Esophagus muscularis mucosa (tissue), 4 donors: ENCODE measurements around the gene RCOR3. TPM values are rescaled to one million over a fixed set of nuclear protein-coding genes. Genes with fewer than 3 reads are reported as not detected.

Experiments used
- DNase-seq: peaks from one replicate; pipeline ENCODE4 v3.0.0-alpha.2; 2017; ENCODE audit errors: extremely low spot score
- H3K27ac ChIP-seq, 4 donors: fragments of 200-600 bp; sonication (generic); replicated peaks in 1 of 4; 1 replicate in 3 of 4; 2 replicates in 1 of 4; pipeline ENCODE4 v1.5.1; 2016 to 2019; ENCODE audit warnings: mild to moderate bottlenecking in 1 of 4
- H3K27me3 ChIP-seq, 4 donors: fragments of 200-600 bp; sonication (generic); one replicate each; pipeline versions ENCODE4 v1.5.1 to v1.6.0; 2016 to 2019
- H3K36me3 ChIP-seq, 4 donors: fragments of 200-600 bp; sonication (generic); one replicate each; pipeline ENCODE4 v1.5.1; 2016 to 2019
- H3K4me1 ChIP-seq, 4 donors: fragments of 200-600 bp; sonication (generic); one replicate each; pipeline ENCODE4 v1.5.1; 2016 to 2019
- H3K4me3 ChIP-seq, 4 donors: fragments of 200-600 bp; sonication (generic); 1 replicate in 2 of 4; 2 replicates in 2 of 4; pipeline ENCODE4 v1.5.1; 2016 to 2019; ENCODE audit warnings: mild to moderate bottlenecking in 4 of 4, moderate library complexity in 1 of 4
- H3K9me3 ChIP-seq, 4 donors: fragments of 200-600 bp; sonication (generic); 1 replicate in 3 of 4; 2 replicates in 1 of 4; pipeline ENCODE4 v1.5.1; 2016 to 2019
- CTCF ChIP-seq, 3 experiments: fragments of 200-600 bp in 2 of 3; fragments of 450-650 bp in 1 of 3; sonication (generic) in 2 of 3; IDR thresholded peaks; one replicate each; pipeline ENCODE4 v1.5.1; 2017 to 2019; ENCODE audit warnings: antibody characterized with exemption in 3 of 3, mild to moderate bottlenecking in 2 of 3, moderate library complexity in 1 of 3
- EP300 ChIP-seq: sonication (generic); formaldehyde crosslinking; IDR thresholded peaks from one replicate; pipeline ENCODE4 v1.6.1; 2017; ENCODE audit warnings: antibody characterized with exemption
- POLR2A ChIP-seq: fragments of 450-650 bp; IDR thresholded peaks from one replicate; pipeline ENCODE4 v1.6.1; 2017; ENCODE audit warnings: antibody characterized with exemption, moderate library complexity, mild to moderate bottlenecking, low read depth
- POLR2AphosphoS5 ChIP-seq, 2 donors: sonication (generic); formaldehyde crosslinking; IDR thresholded peaks; one replicate each; pipeline ENCODE4 v1.6.1; 2017; ENCODE audit warnings: antibody characterized with exemption in 2 of 2
- WGBS: methylation state at CpG from one replicate; pipeline ENCODE4 v1.1.5; 2018; 5-methylcytosine and 5-hydroxymethylcytosine counted together
- intact Hi-C: fragments of 100-400 bp; cut with DNase I; formaldehyde crosslinking; loops from one replicate; pipeline ENCODE4 v1.15.1; 2023
- total RNA-seq, 4 donors: library from RNA; depleted of rRNA; stranded (reverse); fragments of >200 nt; gene quantifications; one replicate each; pipeline versions ENCODE4 v1.1.0 to v1.2.1, GENCODE V29; 2016

The RCOR3 gene
- total RNA-seq, 4 donors from 2014 or later, result 21.7 to 38.0 (median 37.7) TPM

- intact Hi-C loops, result loop anchor here (5.0 kb wide), 1 partner anchor 41 kb away; no protein-coding TSS in a partner anchor
- H3K27ac ChIP-seq, result no peak overlapping the region
- 87% methylated on average over 15 of the region's 15 CpGs for WGBS
Observed at GRCh38 chr1:211336775-211337174, 77.6 kb downstream of the RCOR3 start.

GRCh38 chr1:211337430-211338223 is 78.5 kb downstream of the RCOR3 start:
- intact Hi-C loops, result loop anchor here (5.0 kb wide), 1 partner anchor 40 kb away; no protein-coding TSS in a partner anchor
- Histone ChIP-seq H3K9me3 (no peaks in the 10 kb centered on the region), H3K36me3 (peaks cover 0 to 4% (median 0%) of the 10 kb centered on the region in 4 donors), H3K27me3 (no peaks in the 10 kb centered on the region), H3K4me1 (peaks cover 7 to 82% (median 67%) of the 10 kb centered on the region in 4 donors), H3K4me3 (no peak overlapping the region), H3K27ac (no peak overlapping the region)
- TF ChIP-seq EP300 (no peak), POLR2A (no peak), POLR2AphosphoS5 (IDR thresholded peaks at IDR 0.05) (no peak), CTCF (IDR thresholded peaks at IDR 0.05) (no peak)
- WGBS, result 84% methylated on average over 7 of the region's 7 CpGs
- no peak for DNase-seq

More at GRCh38 chr1:211336775-211337174, 77.6 kb downstream of the RCOR3 start:
- Histone ChIP-seq H3K36me3 (peaks cover 0 to 4% (median 0%) of the 10 kb centered on the region in 4 donors), H3K4me1 (peaks cover 9 to 91% (median 76%) of the 10 kb centered on the region in 4 donors), H3K9me3 (no peaks in the 10 kb centered on the region), H3K4me3 (no peak overlapping the region), H3K27me3 (no peaks in the 10 kb centered on the region)
- DNase-seq, result no peak
- TF ChIP-seq EP300 (no peak), POLR2AphosphoS5 (IDR thresholded peaks at IDR 0.05) (no peak), POLR2A (no peak), CTCF (IDR thresholded peaks at IDR 0.05) (no peak)

GRCh38 chr1:211338224-211338620 is 79.1 kb downstream of the RCOR3 start:
- Histone ChIP-seq H3K4me3 (no peak overlapping the region), H3K36me3 (peaks cover 0 to 4% (median 0%) of the 10 kb centered on the region in 4 donors), H3K4me1 (peaks cover 7 to 77% (median 66%) of the 10 kb centered on the region in 4 donors), H3K27me3 (no peaks in the 10 kb centered on the region), H3K9me3 (no peaks in the 10 kb centered on the region), H3K27ac (no peak overlapping the region)
- intact Hi-C loops, result loop anchor here (5.0 kb wide), 1 partner anchor 39 kb away; no protein-coding TSS in a partner anchor
- TF ChIP-seq EP300 (no peak), POLR2A (no peak), CTCF (IDR thresholded peaks at IDR 0.05) (no peak), POLR2AphosphoS5 (IDR thresholded peaks at IDR 0.05) (no peak)
- 91% methylated on average over 4 of the region's 4 CpGs for WGBS
- DNase-seq, result no peak

GRCh38 chr1:211339631-211340041 is 80.5 kb downstream of the RCOR3 start:
- no peak for DNase-seq
- Histone ChIP-seq H3K9me3 (no peaks in the 10 kb centered on the region), H3K4me1 (peaks cover 7 to 75% (median 64%) of the 10 kb centered on the region in 4 donors), H3K36me3 (peaks cover 0 to 4% (median under 1%) of the 10 kb centered on the region in 4 donors), H3K27ac (no peak overlapping the region), H3K27me3 (no peaks in the 10 kb centered on the region), H3K4me3 (no peak overlapping the region)
- 73% methylated on average over 5 of the region's 6 CpGs for WGBS
- intact Hi-C loops, result loop anchor here (5.0 kb wide), 1 partner anchor 38 kb away; no protein-coding TSS in a partner anchor
- no peak for TF ChIP-seq POLR2A
- TF ChIP-seq CTCF (IDR thresholded peaks at IDR 0.05), result no peak
- no peak for TF ChIP-seq EP300
- no peak for TF ChIP-seq POLR2AphosphoS5 (IDR thresholded peaks at IDR 0.05)
